Ureter (tissue), 1 donor: ENCODE results near the gene GADL1. TPM values are rescaled to one million over a fixed set of nuclear protein-coding genes. Genes with fewer than 3 reads are reported as not detected.

Experiments
- DNase-seq: peaks from one replicate; pipeline ENCODE4 v3.0.0-alpha.2; 2020; ENCODE audit warnings: low spot score
- total RNA-seq: library from RNA; stranded (reverse); gene quantifications from one replicate; pipeline ENCODE4 v1.2.4, GENCODE V29; 2023
- donor health status: DM: yes; HTN: yes; CAD: no.

Gene GADL1
- total RNA-seq, 1 donor from 2014 or later = 0.10 TPM

DNA sequence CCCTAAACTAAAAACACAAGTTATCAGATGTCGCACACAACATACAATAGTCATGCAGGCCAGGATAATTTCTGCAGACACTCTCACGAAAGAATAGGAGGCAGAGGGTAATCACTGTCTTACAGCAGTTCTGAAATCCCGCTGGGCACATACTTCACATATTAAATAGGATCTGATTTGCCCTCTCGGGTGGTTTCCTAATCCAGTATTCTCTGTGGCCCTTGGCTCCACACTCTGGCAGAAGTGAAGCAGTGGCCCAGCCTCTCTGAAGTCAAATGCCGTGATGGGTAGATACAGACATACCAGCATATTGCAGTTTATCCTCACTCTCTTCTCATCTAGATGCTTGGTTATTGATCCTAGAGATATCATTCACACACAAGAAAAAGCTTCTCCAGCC, 19.0 kb downstream of the GADL1 start:
- DNase-seq = no peak

DNA sequence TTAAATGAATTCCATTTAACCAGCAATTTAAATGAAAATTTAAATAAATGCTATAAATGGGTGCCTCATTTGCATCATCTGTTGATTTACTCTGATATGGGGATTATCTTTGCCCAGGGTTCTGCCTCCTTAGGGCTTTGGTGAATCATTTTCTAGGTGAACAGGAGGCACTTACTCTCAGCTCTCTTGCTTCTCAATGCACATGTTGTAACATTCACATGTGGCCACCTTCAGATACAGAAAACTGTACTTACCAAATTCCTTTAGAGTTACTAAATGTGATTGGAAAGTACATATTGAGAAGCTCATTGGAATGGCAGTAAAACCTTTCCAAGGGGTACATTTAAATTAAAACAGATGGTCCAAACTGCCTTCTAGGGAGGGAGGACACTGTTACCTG, 20.8 kb downstream of the GADL1 start:
- no peak for DNase-seq

DNA sequence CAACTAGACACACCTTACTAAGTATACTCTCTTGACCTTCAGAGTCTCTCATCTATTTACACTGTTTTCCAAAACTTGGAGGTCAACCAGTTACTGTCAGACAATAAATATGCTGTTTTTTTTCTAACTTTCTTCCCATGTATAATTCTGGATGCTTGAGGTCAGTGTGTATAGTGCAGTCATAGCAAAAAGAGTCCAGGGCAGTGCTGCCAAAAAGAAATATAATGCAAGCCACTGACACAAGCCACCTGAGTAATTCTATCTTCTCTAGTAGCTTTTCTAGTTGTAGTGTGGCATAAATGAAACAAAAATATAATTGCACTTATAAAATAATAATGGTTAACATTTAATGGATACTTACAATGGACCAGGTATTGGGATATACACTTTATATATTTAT, 21.6 kb downstream of the GADL1 start:
- no peak for DNase-seq

DNA sequence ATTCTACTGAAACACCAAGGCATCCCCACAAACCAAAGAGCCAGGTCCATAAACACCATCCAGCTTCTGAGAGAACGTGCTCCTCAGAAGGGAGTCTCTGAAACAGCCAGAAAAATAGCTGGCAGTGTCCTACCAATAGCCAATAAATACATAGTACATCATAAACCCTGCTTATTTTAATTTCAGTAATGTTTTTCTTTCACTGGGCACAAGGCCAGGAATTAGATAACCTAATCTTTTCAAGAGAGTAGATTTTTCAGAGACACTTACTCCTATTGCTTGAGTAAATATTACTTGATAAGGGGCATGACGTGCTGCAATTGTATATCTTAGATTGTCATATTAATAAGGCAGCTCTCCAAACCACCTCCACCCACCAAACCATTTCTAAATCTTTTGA, 22.7 kb downstream of the GADL1 start:
- no peak for DNase-seq

DNA sequence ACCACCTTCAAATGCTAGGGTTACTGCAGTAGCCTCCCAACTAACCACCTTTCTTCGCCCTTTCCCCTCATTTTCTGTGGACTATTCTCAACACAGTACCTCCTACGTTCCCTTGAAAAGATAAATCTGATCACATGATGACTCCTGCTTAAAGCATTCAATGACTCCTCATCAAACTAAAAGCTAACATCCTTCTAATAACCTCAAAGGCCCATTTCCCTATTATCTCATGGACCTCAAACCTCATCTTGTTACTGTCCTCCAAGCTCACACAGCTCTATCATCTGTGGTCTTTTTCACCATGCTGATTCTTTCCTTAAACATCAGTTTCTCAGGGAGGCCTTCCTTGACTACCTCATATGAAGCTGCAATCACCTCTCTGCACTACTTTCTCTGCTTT, 29.6 kb downstream of the GADL1 start:
- no peak for DNase-seq

DNA sequence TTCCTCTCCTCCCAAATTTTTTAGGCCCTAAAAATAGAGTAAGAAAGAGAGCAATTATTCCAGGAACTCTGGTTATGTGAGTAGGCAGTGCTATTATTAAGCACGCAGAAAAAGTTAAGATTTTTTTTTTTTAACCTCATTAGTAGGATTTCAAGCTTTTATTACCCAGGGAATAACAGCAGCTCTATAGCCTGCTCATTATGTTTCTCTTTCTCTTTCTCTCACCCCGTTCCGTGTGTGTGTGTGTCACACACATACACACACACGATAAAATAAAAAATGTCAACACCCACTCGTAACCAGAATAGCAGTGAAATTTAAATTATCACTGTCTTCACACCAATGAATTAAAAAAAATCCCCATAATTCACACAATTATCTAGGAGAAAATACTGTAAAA, 30.3 kb downstream of the GADL1 start:
- DNase-seq = no peak

DNA sequence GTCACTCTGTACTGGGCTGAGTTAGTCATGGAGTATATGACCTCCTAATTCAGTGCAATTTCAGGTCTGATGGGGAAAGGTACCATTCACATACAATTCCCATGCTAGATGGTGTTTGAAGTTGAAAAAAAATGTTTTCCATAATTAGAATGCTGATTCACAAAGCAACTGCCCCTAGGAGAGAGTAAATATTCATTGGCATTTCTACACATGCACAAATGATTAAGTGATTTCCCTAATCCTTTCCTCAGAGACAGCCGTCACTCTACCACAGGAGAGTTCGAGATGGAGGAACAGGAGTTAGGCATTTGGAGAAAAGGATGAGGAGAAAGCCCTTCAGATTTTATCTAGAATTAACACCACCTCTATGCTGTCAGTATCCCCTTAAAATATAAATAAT, 32.5 kb downstream of the GADL1 start:
- no peak for DNase-seq

DNA sequence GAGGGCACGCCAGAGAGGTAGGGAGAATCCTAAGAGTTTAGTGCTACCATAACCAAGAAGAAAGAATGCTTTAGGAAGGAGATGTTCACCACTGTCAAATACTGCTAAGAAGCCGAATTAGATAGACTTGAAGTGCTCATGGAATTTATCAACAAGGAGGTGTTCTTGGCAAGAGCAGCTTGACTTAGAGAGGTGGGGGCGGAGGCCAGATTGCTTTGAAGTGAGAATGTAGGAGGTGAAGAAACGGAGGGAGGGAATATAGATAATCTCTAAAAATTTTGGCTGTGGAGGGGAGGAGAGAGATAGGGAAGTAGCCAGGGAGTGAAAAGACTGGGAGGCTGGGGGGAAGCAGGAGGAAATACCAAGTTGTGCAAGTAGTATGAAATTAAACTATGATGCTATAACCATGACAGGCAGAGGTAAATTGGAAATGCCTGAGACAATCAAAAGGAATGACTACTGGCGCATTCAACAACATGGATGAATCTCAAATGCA, 35.5 kb downstream of the GADL1 start:
- no peak for DNase-seq

DNA sequence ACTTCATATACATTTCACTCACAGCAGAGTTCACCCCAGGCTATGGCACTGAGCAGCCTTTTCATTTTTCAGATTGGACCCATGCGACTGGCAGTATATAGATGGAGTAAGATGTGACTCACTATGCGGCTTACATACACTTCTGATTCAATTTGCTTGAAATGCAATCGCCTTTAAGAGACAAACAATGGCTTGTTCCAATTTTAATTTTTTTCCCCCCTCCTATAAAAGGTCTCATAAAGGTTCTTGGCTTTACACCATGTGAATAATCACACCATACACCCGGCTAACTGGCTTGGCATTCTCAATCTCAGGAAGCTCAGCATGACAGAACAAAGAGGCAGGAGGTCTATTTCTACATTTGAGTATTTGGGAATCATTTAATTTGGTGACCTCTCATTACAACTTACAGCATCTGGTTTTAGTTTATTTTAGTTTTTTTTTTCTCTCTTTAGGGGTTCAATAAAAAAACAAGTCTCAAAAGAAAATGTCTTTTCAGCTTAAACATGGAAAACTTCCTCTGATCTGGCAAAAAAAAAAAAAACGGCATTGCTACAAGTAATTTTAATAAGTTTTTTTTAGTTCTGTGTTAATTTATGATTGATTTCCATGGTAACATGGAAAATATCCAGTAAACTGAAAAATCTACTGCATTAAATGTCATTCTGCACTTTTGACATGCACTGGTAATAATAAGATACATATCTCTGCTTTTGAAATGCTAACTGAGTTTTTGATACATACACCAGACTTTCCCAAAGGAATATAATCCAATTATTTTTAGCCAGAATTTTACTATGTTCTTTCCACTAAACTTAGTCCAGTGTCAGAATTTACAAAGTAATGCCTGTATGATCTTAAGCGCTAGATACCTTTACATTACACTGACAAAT, 38.8 kb downstream of the GADL1 start:
- no peak for DNase-seq

DNA sequence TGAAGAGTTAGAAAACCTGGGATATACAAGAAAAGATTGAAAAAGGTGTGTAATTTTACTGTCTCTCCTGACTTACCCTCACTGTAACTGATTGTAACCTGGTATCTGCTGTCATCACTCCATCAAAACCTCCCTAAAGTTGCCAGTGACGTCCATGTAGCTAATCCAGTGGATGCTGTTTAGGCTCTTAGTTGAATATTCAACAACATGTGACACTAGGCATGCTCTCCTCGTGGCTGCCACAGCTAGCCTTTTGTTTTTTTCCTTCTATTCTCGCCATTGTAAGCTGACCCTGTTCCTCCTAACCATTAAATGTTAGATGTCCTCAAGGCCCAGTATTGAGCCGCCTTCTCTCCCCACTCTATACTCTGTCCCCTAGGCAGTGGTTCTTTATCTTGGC, 41.6 kb downstream of the GADL1 start:
- no peak for DNase-seq

DNA sequence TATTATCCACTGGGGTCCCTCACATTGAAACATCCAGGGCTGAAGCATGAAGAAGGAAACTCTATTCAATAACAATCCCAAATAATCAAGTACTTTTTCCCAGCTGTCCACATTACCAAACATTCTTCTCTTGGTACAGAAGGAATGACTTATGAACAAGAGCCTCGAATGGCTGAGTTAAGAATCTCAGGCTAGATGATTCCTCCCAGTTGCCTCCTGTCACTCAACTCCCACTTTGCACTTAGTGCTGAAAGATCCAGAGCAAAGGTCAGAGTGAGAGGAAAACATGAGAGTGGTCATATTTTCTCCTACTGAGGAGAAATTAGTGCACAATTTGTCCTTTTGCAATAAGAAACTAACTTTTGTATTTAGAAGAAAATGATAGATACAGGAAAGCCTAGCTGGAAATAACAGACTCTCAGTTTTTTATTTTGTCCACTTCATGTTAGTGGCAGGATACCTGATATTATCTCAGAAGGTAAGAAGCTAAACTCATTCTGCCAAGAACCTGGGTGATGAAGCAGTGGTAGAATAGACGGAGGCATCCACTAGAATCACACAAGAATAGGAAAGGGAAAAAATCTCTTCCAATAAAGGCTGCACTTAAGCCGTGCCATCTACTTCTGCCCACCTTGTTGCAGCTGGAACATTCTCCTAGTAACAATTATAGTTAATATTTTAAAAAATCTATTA, 46.2 kb downstream of the GADL1 start:
- DNase-seq = no peak

DNA sequence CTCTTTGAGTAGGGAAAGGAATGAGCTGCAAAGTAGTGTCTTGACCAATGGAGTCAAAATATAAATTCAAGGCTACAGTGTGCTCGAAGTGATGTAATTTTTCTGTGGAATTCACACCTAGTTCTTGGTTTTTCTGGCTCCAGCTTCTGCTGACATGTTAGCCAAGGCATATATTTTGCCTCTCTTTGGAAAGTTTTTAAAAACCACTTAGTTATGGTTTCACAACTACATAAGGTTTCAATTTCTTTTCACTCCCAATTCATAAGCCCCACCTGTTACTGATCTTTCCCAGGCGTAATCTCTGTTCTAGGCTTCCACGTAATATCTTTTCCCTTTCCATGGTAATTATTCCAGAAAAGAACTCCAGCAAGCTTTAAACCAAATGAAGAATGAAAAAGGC, 46.9 kb downstream of the GADL1 start:
- DNase-seq = no peak

DNA sequence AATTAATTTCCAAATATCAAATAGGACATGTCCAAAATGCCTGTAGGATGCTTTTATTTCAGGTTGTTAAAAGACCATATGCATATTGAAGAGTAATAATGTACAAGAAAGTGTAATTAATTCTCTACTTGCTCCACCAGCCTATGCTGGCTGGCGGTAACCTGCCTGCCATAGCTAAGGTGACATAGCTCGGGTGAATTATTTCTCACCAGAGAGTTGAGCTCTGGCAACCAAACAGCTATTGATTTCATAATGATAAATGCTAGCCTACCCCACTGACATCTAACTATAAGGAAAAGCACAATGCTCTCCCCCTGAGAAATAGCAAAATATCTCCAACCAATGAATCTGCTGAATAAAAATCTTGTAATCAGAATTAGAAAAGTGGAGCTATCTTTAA, 48.9 kb downstream of the GADL1 start:
- DNase-seq = no peak

DNA sequence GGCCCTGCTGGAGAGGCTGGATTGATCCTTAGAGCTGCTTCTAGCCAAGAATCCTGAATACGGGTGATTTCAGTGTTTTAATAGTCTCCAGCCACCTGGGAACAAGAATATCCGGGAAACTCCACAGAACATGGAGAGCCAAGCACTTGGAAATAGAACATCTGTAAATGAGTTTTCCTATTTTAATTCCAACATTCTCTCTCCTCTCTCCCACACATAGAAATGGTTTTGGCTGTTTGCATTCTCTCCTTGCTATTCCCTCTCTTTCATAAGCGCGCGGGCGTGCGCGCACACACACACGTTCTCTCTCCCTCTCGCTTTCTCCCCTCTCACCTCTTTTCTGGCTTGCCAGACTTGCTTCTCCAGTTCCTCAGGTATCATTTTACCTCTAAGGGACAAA, 50.6 kb downstream of the GADL1 start:
- DNase-seq = peak; percentile 64

DNA sequence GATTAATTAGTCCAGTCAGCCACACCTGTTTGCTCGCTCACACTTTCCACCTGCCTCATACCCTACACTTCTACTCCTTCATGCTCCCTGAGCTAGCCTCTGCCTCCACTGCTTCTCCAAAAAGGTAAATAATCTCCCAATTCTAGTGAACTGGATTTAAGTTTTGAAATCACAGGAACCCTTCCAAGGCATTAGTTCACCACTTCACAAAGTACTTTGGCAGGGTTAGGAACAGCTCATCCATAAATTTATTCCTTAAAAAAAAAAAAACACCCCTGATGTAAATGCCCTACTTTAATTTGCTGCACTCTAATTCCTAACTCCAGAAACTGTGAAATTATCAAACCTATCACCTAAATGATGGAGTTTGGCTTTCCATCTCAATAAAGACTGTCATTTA, 58.3 kb downstream of the GADL1 start:
- DNase-seq = no peak

DNA sequence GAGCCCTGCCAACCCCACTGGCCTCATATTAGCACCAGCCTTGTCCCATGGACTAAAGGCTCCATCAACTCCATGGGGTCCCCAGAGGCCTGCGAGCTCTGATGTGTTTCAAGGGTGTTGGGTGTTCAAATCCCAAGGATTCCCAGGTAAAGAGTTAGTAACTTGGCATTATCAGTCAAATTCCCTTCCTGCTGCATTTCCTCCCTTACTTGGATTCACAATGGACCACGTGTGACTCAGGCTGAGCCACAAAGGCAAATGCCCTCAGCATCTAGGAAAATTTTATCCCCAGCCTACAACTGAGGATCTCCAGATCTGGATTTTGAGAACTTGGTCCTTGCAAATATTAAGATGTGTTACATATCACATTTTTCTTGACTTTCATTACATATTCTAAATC, 58.8 kb downstream of the GADL1 start:
- DNase-seq = no peak

DNA sequence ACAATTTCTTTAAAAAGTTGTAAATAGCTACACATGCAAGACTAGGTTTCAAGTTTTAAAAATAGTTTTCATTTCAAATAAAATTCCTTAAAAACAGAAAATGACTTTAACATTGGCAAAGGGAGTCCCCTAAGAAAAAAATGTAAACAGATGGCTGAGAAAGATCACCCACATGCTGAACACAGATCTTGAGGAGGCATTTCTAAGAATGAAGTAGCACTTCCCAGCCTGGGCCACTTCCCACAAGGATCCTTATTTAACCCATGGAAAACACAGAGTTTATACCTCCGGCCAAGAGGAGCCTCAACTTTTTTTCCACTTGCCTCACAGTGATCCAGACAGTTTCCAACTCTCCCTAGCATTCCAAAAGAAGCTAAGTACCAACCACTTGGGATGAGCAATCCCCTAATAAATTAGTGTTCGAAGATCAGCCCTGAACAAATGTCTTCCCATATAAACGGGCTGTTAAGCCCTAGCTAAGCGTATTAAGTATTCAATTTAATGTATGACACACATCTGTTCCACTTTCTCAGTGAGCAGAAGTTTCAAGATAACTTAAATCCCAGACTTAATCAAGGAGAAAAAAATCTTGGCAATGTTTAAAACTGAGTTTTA, 61.4 kb downstream of the GADL1 start:
- DNase-seq = no peak

DNA sequence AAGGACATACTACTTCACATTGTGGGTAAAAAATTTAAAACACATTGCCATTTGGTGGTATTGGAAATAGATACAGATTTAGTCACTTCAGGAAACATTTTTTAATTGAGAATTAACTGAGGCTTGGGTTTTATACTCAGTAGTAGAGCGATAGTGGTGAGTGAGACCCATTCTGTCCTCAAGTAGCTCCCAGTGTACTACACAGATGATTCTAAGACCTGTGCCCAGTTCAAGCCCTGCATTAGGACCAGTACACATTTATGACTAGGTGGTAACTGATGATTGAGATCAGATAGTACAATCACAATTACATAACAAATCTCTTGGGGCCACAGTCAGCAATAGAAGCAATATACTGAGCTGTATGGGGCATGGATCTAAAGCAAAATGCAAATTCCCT, 67.4 kb downstream of the GADL1 start:
- DNase-seq = no peak

DNA sequence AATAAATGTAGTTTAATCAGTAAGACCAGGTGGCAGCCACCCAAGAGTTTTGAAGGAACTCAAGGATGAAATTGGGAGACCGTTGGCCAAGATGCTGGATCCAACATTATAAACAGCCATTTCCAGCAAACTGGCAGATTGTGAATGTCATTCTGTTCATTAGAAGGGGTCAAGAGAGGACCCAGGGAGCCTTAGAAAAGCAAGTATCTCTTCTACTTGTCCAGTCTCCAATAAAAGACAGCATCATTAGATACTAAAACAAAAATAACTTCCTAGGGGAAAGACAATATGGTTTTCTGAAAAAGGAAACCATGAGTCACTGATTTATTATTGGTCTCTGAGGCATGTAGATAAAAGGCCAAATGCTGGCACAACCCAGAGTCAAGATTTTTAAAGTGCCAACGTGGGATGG, 67.9 kb downstream of the GADL1 start:
- DNase-seq = no peak

DNA sequence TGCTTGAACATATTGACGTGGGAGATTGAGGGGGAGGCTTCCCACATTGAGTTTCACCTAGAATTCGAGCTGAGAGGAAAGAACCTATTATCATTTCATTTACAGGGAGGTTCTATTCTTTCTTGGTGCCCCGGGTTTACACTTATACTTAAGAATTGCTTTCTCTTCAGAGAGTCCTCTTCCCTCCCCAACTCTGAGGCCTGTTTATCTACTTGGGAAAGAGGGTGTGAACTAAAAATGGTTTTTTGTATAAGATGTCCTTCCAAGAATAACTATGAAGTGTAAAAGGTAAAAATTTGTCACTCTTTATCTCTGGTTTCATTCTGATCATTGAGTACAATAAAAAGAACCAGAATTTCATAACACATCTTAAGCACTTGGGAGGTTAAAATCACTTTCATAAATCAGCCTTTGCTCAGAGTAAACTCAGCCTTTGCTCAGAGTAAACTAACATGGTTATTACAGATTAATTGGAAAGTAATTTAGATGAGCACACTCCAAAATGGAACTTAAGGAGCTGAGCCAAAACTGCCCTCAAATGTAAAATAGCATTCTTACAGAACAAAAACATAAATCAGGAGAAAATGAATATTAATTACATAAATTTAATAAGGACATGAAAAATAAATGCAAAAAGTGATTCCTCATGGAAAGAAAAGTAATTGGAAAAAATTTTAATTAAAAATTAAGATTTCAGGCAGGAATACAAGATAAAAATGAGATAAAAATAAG, 75.2 kb downstream of the GADL1 start:
- DNase-seq = no peak

DNA sequence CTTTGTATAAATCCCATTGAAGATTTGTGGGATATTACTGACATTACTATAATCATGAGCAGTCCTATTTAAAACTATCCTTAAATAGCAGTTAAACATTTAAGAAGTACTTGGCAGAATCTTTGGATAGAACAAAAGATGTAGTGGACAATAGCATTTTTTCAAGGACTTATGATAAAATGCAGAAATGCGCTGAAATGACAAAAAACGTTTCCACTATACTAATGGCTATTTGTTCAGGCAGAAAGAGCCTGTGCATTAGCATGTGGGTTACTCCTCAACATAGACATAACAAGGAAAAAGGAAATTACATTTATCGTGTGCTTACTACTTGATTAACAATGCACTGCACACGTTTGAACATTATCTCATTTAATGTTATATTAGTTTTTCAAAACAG, 80.7 kb downstream of the GADL1 start:
- DNase-seq = no peak

DNA sequence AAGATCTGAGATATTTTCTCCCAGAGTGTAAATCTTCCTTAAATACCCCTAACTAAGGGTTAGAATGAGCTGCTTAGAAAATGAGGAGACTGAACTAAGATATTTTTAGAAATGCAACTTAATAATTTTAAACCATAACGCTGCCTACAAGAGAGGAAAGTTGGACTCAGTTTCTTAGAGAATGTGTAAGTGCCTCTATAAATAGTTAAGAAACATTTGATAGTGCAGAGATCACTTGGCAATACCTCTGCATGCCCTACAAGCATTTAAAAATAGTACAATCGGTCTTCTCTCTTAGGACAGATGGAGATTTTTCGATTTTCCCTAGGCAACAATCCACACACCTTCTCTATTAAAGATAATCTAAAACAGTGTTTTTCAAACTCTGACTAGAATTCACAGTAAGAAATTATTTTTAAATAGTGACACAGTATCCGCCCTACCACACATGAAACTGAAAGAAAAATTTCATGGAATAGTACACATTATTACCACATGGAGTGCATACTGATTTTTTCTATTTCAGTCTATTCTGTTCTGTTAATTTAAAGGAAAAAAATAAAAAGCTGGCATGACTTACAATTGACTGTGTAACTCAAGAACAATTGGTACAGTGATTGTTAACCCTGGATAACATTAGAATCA, 83.2 kb downstream of the GADL1 start:
- no peak for DNase-seq
